Measurements from ENCODE around the gene ZNF488. TPM values are rescaled to one million over a fixed set of nuclear protein-coding genes. Genes with fewer than 3 reads are reported as not detected.

The ZNF488 gene
- total RNA-seq, 1 donor from 2014 or later, result 0.16 TPM

DNA sequence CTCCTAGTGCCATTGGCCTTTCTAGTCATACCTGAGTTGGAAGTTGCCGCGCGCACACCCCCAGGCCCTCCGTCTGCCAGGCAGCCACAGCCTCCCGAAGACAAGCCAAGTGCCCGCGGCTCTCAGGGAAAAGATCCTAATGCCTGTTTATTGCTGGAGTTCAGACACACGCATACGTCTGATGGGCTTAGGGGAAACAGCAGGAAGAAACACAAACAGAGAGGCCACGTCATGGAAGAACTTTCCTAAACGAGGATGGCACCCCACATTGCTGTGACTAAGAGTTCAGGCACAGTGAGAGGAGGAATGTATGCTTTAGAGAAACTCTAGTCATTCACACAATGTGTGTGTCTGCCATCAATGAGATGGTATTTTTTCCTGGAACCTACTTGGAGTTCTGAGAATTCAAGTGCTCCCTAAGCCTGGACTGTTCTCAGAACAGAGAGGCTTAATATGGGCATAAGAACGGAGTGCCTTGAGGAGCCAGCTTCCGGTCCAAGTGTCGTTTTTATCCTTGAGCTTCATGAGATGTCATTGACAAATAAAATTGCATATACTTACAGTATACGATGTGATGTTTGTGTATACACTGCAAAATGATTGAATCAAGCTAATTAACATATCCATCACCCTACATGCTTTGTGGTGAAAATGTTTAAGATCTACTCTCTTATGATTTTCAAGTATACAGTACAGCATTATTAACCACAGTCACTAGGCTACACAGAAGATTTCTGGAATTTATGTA, 47.5 kb downstream of the ZNF488 start:
- intact Hi-C loops (cut with DNase I), result no loop called here
- DNase-seq (ENCODE audit: low spot score), result peak; percentile 24

DNA sequence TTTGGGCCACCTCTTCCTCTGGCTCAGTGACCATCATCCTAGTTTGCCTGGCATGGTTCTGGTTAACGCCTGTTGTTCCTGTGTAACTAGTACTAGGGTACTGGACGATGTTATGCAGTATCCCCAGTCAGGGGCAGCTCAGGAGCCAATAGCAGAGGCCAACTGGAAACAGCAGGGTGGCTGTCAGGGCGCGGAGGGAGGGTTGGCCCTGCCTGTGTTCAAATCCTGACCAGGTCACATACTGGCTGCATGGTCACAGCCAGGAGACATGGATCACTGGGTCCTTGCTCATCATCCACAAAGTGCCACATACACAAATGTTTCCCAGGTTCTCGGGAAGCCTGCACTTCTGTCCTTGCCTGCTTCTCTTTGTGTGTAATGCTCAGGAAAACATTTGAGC, 48.2 kb downstream of the ZNF488 start:
- DNase-seq (ENCODE audit: low spot score), result peak; percentile 35
- intact Hi-C loops (cut with DNase I), result no loop called here

DNA sequence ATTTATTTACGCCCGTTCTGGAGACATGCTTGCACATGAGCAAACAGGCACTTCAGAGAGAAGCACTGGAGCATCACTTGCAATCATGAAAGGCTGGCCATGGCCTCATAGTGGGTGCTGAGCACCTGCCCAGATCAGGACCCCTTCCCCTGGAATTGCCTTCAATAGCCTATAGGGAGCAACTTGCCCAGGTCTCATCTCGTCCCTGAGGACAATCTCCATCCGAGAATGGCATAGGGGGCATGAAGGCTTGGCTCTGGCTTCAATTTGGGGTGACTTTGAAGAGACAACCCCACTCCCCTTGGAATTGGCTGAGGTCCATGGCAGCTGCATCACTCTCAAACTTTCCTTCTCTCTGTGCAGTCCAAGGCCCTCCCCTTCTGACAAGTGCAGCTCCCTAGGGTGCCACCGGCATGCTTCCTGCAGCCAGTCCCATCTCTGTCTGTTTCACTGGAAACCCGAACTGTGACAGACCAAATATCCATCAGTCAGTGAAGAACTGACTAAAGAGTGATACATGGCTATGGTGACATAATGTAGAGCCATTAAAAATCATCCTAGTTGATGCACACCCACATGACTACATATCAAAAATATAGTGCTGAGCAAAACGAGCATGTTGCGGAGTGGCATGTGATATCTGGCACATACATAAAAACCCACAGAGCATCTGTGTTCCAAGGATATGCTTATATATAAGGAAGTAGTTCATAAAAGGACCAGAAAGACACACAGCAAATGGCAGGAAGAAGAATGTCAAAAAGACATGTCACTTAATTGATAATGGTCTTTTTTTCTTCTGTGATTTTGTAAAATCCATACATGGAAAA, 49.4 kb downstream of the ZNF488 start:
- intact Hi-C loops (cut with DNase I), result no loop called here
- peak; percentile 38 for DNase-seq (ENCODE audit: low spot score)

DNA sequence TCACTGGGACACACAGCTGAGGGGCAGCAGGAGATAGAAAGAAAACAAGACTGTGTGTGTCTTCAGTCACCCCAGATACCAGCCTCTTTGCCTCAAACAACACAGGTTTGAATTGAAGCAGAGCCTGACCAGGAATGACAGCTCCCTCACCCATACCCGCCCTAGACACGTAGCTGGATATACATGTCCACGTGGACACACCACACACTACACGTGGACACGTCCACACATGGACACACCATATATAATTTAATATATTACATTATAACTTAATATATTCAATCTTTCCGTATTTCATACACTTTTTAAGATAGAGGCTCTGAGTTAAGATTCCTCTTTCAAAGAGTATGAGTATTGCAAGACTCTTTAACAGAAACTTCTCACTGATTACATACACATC, 50.6 kb downstream of the ZNF488 start:
- peak; percentile 43 for DNase-seq (ENCODE audit: low spot score)
- intact Hi-C loops (cut with DNase I), result no loop called here

DNA sequence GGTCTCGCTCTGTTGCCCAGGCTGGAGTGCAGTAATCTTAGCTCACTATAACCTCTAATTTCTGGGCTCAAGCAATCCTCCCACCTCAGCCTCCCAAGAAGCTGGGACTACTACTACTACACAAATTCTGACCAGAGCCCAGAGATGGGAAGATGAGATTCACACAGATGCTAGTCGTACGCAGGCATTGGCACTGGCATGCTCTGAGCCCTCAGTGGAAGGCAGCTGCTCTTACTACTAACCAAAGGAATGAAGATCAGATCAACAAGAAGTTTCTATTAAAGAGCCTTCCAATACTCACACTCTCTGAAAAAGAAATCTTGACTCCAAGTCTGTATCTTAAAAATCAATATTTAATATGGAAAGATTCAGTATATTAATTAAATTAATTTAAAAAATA, 51.1 kb downstream of the ZNF488 start:
- peak; percentile 35 for DNase-seq (ENCODE audit: low spot score)
- intact Hi-C loops (cut with DNase I), result no loop called here

DNA sequence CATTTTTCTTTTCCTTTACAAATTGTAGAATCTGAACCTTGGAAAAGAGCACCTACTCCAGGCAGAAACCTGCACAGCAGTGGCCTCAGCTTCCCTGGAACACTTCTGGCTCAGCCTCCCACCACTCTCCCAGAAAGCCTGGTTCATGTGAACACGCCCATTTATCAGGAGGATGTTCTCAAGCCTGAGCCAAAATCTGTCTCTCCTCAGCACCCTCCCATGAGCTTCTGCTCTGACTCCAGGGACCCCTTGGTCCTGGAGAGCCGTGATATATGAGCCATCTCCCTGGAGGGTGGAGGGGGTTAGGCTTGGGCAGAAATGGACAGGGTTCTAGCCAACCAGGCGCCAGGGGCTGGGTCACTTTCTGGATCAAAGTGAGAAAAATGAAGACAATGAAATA, 51.7 kb downstream of the ZNF488 start:
- intact Hi-C loops (cut with DNase I), result no loop called here
- peak; percentile 36 for DNase-seq (ENCODE audit: low spot score)

DNA sequence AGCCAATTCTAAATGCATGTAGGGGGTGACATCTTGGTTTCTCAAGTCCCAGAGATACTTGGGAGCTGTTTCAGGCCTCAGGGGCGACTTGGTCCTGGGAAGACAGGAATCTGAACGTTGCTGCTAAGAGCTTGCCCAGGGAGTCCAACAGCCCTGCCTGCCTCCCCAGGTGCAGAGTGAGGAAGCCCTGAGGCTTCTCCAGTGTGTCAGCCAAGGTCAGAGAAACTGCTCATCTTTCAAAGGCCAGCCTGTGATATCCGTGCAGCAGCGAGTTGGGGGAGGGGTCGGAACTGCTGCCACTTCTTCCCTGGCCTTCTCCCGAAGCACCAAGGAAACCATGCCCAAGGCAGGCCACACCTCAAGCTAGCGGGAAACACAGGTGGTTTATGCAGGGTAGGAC, 52.1 kb downstream of the ZNF488 start:
- intact Hi-C loops (cut with DNase I), result no loop called here
- DNase-seq (ENCODE audit: low spot score), result no peak

DNA sequence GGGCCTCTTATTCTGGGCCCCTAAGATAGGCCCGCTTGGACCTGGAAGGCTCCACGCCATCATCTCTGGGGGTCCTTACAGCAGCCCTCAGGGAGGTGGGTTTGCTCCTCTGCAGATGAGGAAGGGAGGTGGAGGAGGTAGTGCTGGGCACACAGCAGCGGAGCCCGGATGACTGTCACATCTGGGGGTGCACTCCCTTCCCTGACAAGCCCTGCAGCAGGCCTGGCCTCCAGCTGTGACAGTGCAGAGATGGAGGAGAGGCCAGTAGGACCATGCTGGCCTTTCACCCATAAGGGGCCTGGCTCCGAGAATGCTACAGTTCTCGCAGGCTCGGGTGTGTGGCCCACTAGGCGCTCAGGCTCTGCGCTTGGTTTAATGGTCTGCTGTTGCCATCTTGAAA, 52.6 kb downstream of the ZNF488 start:
- intact Hi-C loops (cut with DNase I), result no loop called here
- peak; percentile 55 for DNase-seq (ENCODE audit: low spot score)

DNA sequence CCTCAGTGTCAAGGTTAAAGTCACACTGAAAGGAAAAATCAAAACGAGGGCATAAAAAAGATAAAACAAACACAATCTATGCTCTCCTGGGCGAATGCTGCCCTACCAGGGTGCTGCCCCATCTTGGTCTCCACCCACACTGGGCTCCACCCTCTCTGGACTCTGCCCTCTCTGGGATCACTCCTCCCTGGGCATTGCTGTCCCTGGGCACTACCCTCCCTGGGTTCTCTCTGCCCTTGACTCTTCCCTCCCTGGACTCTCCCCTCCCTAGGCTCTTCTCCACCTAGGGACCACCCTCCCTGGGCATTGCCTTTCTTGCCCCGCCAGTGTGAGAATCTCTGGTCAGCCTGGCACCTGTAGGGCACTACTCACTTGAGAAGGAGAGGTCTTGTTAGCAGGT, 53.3 kb downstream of the ZNF488 start:
- intact Hi-C loops (cut with DNase I), result no loop called here
- peak; percentile 58 for DNase-seq (ENCODE audit: low spot score)

DNA sequence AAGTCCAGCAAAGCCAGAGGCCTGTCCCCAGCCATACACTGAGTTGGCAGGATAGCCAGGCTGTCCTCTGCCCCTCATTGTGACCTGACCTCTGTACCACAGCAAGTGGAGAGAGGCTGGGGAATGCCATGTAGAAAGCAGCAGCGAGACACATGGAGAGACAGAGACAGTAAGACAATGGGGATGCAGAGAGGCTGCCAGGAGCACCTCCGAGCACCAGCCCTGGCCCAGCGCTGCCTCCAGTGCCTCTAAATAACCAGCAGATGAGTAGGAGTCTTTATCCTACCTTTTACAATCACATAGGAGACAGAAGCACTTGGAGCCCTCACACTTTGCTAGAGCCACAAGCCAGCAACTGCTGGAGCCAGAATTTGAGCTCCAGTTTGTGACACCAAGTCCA, 53.7 kb downstream of the ZNF488 start:
- DNase-seq (ENCODE audit: low spot score), result peak; percentile 31
- intact Hi-C loops (cut with DNase I), result no loop called here

DNA sequence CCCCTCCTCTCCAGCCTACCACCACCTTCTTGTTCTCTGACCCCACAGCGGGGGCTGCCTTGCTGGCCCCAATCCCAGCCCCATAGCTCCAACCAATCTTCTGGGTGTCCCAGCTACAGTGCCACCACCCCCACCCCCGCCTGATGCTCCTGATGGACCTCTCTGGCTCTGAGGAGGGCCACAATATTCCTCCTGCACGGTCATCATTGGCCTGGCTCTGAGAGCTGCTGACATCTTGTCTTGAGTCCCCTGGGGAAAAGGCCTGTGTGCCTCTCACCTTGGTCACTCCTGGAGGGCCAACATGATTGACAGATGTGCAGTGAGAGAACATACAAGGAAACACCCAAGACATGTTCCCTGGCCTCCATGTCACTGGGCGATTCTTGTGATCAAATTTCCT, 54.2 kb downstream of the ZNF488 start:
- intact Hi-C loops (cut with DNase I), result no loop called here
- DNase-seq (ENCODE audit: low spot score), result peak; percentile 35

DNA sequence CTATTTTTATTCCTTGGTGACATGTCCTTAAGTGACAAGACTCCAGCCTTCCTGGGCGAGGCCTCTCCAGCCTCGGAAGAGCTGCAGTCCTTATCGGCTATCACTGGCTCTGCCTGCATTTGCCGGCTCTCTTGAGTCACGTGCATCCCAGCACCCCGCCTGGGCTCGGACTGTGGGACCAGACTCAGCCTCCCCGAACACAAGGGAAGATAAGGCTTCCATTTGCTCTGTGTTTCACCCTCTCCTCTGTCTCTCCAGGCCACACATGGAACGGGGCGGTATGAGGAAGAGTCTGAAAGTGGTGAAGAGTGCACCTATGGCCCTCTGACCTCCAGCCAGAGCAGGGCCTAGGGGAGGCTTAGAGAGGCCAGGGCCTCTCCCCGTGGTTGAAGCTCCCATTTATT, 57.2 kb downstream of the ZNF488 start:
- intact Hi-C loops (cut with DNase I), result no loop called here
- peak; percentile 69 for DNase-seq (ENCODE audit: low spot score)

DNA sequence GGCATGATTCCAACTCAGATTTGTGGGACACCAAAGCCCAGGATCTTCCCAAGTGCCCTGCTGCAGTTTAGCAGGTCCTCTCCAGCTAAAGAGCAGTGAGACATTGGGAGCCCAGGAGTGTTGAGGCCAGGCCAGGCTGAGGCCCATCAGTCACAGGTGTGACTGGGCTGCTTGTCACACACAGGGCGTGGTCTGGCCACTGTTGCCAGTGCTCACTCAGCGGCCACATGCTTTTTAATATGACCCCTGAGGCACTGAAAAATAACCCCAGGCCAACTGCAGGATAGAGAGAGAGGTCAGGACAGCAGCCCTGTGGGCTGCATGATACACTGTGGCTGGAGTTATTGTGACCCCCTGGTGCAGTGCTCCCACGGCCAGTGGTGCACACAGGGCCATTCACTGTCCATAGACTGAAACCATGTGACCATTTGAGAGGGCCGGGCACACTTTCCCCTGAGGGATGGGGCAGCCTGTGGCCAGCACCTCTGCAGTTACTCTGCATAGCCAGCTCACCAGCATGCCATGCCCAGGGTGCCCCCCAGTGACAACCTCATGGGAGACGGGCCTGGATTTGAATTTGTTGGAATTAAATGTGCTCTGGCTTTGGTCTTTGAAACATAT, 57.7 kb downstream of the ZNF488 start:
- intact Hi-C loops (cut with DNase I), result no loop called here
- DNase-seq (ENCODE audit: low spot score), result peak; percentile 55

DNA sequence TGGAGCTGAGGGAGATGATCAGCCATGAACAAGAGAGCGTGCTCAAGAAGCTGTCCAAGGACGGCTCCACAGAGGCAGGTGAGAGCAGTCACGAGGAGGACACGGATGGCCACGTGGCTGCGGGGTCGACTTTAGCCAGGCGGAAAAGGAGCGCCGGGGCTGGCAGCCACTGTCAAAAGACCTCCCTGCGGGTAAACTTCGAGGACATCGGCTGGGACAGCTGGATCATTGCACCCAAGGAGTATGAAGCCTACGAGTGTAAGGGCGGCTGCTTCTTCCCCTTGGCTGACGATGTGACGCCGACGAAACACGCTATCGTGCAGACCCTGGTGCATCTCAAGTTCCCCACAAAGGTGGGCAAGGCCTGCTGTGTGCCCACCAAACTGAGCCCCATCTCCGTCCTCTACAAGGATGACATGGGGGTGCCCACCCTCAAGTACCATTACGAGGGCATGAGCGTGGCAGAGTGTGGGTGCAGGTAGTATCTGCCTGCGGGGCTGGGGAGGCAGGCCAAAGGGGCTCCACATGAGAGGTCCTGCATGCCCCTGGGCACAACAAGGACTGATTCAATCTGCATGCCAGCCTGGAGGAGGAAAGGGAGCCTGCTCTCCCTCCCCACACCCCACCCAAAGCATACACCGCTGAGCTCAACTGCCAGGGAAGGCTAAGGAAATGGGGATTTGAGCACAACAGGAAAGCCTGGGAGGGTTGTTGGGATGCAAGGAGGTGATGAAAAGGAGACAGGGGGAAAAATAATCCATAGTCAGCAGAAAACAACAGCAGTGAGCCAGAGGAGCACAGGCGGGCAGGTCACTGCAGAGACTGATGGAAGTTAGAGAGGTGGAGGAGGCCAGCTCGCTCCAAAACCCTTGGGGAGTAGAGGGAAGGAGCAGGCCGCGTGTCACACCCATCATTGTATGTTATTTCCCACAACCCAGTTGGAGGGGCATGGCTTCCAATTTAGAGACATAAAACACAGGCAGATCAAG, 58.5 kb downstream of the ZNF488 start:
- intact Hi-C loops (cut with DNase I), result no loop called here
- DNase-seq (ENCODE audit: low spot score), result peak; percentile 71

DNA sequence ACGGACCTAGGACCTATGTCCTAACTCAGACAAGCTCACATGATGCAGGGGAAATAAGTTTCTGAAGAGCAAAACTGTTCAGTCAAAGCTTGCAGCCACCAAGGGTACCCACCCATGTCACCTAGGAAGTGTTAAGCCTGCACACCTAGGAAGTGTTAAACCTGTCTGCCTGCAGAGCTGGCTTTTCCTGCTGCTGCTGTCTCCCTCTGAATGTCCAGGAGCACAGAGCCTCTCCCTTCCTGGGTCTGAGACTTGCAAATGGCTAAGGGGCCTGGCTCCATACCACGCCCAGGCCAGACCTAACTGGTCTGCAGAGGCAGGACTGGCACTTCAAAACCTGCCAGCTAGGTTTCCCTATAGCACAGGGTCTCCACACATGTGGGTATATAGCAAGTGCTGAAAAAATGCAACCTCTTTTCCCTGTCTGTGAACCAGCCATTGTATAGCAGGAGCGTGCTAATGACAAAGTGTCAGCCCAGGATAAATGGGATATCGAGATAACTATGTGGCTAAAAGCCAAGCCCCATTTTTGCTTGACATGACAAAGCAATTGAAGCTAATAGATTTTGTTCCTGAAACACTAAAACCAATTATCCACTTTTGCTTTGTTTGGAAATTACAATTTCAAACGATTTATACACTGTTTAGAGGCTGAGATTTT, 60.3 kb downstream of the ZNF488 start:
- no peak for DNase-seq (ENCODE audit: low spot score)
- intact Hi-C loops (cut with DNase I), result no loop called here

DNA sequence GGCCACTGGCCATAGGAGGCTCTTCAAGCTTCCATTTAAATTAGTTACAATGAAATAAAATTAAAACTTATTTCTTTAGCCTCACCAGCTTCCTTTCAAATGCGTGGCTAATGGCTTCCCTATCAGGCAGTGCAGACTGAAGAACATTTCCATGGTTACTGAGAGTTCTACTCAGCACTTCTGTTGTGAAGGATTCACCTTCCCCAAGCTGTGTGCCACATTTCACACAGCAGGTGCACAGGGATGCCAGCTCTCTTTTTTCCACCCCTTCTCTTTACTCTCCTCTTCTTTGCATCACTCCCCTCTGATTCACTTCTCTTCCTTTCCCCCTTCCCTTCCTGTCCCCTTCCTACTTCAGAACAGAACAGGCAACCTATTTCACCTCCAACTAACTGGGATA, 61.0 kb downstream of the ZNF488 start:
- intact Hi-C loops (cut with DNase I), result no loop called here

DNA sequence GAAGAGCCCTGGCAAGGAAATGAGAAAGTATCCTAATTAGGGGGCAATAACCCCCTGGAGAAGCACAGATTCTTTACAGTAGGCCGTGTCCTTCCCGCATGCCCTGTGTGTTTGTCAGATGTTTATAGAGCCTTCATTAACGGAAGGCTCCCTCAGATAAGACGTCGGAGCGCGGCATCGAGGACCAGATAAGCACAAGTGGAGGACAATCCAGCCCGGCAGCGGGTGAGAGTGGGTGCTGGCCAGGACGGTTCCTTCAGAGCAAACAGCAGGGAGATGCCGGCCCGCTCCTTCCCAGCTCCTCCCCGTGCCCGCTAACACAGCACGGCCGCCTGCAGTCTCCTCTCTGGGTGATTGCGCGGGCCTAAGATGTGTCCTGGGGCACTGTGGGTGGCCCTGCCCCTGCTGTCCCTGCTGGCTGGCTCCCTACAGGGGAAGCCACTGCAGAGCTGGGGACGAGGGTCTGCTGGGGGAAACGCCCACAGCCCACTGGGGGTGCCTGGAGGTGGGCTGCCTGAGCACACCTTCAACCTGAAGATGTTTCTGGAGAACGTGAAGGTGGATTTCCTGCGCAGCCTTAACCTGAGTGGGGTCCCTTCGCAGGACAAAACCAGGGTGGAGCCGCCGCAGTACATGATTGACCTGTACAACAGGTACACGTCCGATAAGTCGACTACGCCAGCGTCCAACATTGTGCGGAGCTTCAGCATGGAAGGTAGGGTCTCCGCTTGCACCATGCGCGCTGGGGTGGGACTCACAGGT, 61.6 kb downstream of the ZNF488 start, which contains the start of gene GDF2:
Gene GDF2, plus strand, starts transcription at position 155 of the 762 bp plus-strand sequence. Its CDS starts 215 bp downstream, at position 370.
- DNase-seq (ENCODE audit: low spot score), result peak; percentile 69
- intact Hi-C loops (cut with DNase I), result no loop called here

More for the DNA sequence above, 61.0 kb downstream of the ZNF488 start:
- no peak for DNase-seq (ENCODE audit: low spot score)

All from cardiac septum (tissue), 1 donor.